Dermis microvascular lymphatic vessel endothelial cell (primary cell): ENCODE data around the gene RPS6KA5. TPM values are rescaled to one million over a fixed set of nuclear protein-coding genes. Genes with fewer than 3 reads are reported as not detected.
"Not testable (repeated sequence)": the region's sequence is repeated elsewhere in the genome, so short reads cannot be mapped to it uniquely, and the experiment has no call there.

Source experiments
- DNase-seq, 2 donors: peaks; one replicate each; pipeline versions ENCODE4 v3.0.0 to v3.0.0-alpha.2; 2010; ENCODE audit warnings: low read depth in 2 of 2
- total RNA-seq: library from RNA; depleted of rRNA; stranded (reverse); fragments of >200 nt; gene quantifications from 2 replicates; pipeline ENCODE4 v1.2.1, GENCODE V29; 2014

The RPS6KA5 gene
- total RNA-seq, 1 donor from 2014 or later, result 1.2 TPM

GRCh38 chr14:91029456-91030217, 30.8 kb downstream of the RPS6KA5 start:
- DNase-seq, result peak in 1 of 2 donors; percentile 6

- no peak for DNase-seq
These were observed 32.9 kb downstream of the RPS6KA5 start for GRCh38 chr14:91027561-91027960.

GRCh38 chr14:91022622-91023028, 37.8 kb downstream of the RPS6KA5 start:
- DNase-seq, result not testable (repeated sequence)

- DNase-seq, result no peak
These were observed 38.3 kb downstream of the RPS6KA5 start for GRCh38 chr14:91021991-91022621.

- no peak for DNase-seq
These were observed 39.3 kb downstream of the RPS6KA5 start for GRCh38 chr14:91021115-91021514.

GRCh38 chr14:91019673-91020072, 40.8 kb downstream of the RPS6KA5 start:
- DNase-seq, result no peak

- no peak for DNase-seq
These were observed 42.0 kb downstream of the RPS6KA5 start for GRCh38 chr14:91018481-91018880.

- no peak for DNase-seq
These were observed 43.5 kb downstream of the RPS6KA5 start for GRCh38 chr14:91016800-91017410.

- DNase-seq, result peak in 1 of 2 donors; percentile 2
These were observed 45.0 kb downstream of the RPS6KA5 start for GRCh38 chr14:91015435-91015834.

GRCh38 chr14:91012045-91012444, 48.4 kb downstream of the RPS6KA5 start:
- DNase-seq, result no peak

- DNase-seq, result no peak
These were observed 50.3 kb downstream of the RPS6KA5 start for GRCh38 chr14:91010153-91010533.

GRCh38 chr14:91009501-91010152, 50.8 kb downstream of the RPS6KA5 start:
- no peak for DNase-seq

- DNase-seq, result no peak
These were observed 51.6 kb downstream of the RPS6KA5 start for GRCh38 chr14:91008759-91009409.

GRCh38 chr14:91005716-91006115, 54.7 kb downstream of the RPS6KA5 start:
- no peak for DNase-seq

- DNase-seq, result no peak
These were observed 55.5 kb downstream of the RPS6KA5 start for GRCh38 chr14:91004987-91005386.

- DNase-seq, result no peak
These were observed 61.1 kb downstream of the RPS6KA5 start for GRCh38 chr14:90999299-90999698.

- DNase-seq, result no peak
These were observed 63.5 kb downstream of the RPS6KA5 start for GRCh38 chr14:90996967-90997366.

GRCh38 chr14:90995785-90996184, 64.7 kb downstream of the RPS6KA5 start:
- DNase-seq, result no peak

- no peak for DNase-seq
These were observed 66.6 kb downstream of the RPS6KA5 start for GRCh38 chr14:90993792-90994191.

GRCh38 chr14:90991690-90992443, 68.6 kb downstream of the RPS6KA5 start:
- DNase-seq, result no peak

- DNase-seq, result no peak
These were observed 70.3 kb downstream of the RPS6KA5 start for GRCh38 chr14:90990141-90990540.
